HL-60/S4 (cell line): ENCODE measurements around the gene ISG20.

Source experiments
- in situ Hi-C: fragments of 300-500 bp; cut with MboI; formaldehyde crosslinking; loops from 2 replicates; pipeline ENCODE4 v1.14.3; 2022; ENCODE audit warnings: low sequenced_read_pairs

The ISG20 gene

DNA sequence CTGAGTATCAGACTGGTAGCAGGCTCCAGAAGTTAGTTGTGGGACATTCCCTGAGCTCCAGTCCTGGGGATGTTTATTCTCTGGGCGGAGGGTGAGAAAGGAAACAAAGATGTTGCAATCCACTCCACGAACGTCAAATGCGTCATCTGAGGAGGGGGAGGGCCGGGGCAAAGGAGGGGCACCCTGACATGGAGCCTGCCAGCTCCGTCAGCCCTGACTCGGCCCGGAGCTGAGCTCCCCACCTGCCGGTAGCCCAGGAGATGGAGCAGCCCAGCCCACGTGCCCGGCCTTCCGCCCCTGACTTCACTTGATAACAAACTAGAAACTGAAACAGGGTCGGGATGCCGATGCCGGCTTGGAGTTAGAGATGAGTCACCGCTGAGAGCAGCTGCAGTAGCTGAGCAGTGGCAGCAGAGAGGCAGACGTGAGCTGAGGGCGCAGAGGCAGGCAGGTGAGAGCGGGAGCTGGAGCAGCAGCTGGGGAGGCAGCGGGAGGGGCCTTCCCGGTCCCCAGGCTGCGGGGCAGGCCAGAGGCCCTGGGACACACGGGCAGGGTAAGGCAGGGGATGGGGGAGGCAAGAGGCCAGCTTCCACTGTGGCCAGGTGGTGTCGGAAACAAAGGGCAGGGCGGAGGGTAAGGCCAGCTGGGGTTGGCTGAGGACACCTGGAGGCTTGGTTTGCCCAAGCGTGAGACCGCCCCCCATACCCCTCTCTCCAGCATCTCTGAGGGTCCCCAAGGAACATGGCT is at the start of gene ISG20:
Gene ISG20 (plus strand): TSS at position 391 of the 747 bp plus-strand sequence. CDS start 351 bp downstream, at position 742.
- in situ Hi-C loops: no loop called here

DNA sequence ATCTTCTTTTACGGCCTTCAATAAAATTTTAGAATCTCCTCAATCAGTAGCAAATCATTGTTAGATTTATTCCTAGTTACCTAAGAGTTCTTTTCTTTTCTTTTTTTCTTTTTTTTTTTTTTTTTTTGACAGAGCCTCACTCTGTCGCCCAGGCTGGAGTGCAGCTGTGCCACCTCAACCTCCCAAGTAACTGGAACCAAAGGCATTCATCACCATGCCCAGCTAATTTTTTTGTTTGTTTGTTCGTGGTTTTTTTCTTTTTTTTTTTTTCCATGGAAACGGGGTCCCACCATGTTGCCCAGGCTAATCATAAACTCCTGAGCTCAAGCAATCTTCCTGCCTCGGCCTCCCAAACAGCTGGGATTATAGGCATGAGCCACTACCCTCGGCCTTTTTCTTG is 48.1 kb upstream of the ISG20 start:
- in situ Hi-C loops: no loop called here

DNA sequence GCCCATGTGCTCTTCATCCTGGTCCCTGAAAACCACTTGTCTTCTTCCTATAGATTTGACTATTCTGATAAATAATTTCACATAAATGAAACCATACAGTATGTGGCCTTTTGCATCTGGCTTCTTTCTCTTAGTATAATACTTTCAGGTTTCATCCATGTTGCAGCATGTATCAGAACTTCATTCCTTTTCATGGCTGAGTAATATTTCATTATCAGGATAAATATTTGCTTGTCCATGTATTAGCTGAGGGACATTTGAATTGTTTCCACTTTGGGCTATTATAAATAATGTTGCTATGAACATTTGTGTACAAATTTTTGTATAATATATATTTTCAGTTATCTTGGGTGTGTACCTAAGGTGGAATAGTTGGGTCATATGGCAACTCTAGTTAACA is 47.4 kb upstream of the ISG20 start:
- in situ Hi-C loops: no loop called here

DNA sequence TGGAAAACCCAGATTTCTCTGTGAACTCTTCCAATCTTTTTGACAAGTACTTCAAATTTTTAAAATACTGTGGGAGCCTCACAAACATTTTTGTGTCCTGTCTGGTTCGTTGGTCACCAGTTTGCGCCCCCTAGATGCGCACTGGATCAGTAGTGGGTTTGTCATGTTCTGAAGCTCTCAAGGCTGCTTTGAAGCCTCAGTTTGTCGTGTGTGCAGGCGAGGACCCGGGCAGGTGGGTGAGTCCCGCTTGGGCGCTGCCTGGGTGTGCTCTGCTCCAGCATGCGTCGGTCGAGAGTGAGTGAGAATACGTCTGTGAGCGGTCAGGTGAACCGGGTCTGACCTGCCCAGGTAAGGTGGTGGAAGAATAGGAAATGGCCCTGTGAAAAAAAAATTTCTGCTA is 34.9 kb upstream of the ISG20 start:
- in situ Hi-C loops: no loop called here

DNA sequence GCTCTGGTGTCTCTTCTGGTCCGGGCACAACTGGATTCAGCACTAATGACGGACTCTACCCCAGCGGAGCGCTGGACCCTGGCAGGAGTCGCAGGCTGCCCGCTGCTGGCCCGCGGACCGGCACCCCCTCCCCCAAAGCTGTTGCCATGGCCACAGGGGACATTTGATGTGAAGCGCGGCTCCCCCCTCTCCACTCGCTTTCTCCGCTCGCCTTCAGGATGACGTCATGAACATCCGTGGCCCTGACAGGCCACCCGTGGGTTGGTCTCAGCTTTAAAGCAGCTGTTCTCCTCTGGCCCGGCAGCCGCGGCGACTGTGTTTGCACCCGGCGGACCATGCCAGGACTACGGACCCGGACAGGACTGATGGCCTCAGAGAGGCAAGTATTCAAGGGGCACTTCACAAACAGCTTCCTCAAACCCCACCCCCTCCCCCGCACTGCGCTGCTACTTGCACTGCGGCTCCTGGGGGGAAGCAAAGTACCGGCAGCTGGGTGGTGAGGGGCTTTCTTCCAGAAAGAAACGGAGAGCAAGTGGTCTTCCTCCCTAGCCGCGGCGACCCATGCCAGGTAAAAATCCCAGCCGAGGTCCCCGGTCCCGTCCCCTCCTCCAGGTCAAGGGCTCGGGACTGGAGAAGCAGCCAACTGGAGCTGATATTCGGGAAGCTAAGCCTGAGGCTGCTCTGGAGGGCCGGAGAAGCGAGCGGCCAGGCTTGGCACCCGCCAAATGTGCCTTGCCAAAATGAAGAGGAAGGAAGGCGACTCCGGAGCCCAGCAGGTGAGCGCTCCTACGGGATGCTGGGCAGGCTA is 34.2 kb upstream of the ISG20 start:
- in situ Hi-C loops: no loop called here

DNA sequence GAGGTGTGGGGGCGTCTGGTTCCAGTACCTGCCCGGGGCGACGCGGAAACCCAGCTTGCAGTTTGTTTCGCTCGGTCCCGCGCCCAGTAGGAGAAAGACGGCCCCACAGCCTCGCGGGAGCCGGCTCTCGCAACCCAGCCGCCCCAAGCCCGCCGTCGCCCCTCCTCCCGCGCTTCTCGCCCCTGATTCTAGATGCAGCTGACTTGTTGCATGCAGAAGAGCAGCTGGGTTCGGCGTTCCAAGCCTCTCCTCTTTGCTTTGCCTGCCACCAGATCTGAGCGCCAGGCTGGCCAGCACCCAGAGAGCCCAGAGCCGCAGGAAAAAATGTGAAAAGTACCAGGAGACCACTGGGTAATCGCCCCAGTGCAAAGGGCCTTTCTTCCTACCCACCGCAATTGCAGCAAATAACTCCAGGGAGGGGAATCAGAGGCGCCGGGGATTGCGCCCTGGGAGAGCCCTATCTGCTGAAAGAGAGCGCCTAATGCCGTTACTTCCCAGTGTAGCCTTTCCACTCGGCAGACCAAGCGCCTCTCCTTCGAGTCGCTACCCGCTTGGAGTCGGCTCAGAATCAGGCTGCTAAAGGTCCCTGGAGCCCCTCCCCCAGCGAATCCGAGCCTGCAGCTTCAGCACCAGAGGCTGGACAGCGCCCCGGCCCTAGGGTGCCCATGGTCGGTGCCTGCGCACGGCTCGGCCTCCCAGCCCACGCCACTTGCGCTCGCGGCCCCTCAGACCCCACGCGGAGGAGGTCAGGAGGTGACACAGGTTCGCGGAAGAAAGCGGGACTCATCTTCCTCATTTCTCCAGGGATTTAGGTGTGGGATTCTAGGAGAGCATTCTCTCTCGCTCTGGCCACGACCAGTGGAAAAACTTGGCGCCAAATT is 33.4 kb upstream of the ISG20 start:
- in situ Hi-C loops: no loop called here

DNA sequence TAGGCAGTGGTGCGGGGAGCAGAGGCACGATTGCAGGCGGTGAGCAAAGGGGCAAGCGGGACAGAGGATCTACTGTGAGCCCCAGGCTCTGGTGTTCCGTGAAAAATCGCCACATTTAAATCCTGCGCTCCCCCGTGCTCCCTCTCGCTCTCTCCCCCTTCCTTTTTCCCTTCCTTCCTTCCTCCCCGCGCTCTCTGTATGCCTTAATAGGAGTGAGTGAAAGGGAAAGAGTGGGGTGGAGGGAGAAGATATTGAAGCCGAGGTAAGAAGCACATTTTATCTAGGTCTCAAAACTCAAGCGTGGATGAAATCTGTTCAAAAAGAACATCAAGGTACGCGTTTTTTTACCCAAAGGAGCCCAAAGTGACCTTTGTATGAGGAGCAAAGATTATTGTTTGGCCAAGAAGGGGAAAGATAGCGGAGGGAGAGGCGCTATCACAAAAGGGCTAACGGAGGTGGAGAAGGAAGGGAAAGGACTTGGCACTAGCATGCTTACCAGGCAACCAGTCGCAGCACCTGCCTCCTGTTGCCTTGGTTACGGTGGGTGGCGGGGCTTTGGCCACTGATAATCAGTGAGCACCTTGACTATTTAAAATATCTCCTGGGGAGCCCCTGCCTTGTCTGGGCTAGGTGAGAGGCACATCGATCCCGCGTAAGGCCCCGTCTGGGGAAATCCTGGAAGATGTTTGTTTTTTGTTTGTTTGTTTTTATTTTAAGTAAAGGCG is 32.6 kb upstream of the ISG20 start:
- in situ Hi-C loops: no loop called here

DNA sequence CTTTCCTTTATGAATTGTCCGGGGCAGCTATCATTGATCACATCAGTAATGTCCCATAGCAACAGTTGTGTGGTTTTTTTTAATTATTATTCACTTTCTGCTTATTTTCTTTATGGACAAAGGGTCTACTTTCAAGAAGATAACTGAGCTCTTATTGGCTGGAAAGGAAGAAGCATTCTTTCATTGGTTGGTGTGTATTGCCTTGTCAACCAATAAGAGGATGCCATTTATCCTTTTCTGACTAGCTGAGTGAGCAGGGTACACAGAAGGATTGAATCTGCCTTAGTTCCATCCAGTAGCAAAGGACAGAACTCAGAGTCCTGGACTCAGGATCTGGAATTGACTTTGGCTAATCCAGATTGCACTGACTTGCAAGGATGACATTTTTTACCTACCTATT is 30.9 kb upstream of the ISG20 start:
- in situ Hi-C loops: no loop called here

DNA sequence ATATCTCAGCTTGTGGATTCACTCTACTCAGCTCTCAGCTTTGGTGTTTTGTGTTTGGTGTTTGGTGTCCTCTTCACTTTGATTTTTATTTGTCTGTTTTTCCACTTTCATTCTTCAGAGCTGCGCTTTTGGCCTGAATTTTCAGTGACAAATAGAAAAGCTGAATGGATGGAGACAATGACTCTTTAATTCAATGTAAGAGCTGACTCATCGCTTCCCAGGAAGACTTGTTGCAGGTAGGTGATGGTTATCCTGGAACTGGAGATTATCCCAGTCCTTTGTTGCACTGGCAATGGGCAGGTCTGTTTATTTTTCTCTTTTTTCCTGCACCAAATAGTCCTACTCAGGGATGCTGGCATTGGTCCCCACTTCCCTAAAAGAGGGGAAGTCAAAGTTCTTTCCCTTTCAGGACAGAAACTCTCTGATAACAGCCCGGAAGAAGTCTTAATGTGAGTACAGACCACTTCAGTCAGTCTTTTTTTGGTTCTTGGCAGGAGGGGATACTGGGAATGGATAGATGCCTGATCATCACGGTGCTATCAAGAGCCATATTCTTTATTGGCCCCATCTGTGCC is 30.1 kb upstream of the ISG20 start:
- in situ Hi-C loops: no loop called here

DNA sequence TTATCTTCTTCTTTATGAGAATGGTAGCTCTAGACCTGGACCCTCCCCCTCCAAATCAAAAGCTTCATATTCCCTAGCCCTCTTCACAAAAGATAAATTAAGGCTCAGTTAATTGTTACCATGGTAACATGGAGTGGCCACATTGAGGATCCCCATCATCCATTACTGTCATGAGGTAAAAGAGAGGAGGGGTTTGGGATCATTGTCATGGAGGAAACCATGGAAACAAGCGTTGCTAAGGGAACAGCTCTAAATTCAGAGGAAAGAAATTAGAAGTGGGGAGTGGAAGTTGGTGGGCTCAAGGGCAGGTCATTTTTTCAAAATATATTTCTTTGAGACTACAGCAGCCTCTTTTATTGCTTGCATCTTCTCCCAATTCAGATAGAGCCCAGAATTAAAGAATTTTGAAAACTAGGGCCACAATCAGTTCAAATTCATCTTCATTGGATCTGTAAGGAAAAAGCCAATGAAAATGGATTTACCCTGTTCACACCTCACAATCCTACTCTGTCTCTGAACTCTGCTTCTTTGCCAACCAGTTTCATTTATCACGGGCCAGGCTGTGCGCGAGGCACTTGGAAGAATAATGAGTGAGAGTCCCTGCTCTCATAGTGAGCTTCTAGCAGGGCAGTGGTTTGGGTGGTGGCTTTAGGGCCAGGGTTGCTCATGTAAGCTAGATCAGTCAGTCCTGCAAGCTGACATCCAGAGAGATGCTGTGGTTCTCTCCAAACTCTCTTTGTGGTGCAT is 29.3 kb upstream of the ISG20 start:
- in situ Hi-C loops: no loop called here

DNA sequence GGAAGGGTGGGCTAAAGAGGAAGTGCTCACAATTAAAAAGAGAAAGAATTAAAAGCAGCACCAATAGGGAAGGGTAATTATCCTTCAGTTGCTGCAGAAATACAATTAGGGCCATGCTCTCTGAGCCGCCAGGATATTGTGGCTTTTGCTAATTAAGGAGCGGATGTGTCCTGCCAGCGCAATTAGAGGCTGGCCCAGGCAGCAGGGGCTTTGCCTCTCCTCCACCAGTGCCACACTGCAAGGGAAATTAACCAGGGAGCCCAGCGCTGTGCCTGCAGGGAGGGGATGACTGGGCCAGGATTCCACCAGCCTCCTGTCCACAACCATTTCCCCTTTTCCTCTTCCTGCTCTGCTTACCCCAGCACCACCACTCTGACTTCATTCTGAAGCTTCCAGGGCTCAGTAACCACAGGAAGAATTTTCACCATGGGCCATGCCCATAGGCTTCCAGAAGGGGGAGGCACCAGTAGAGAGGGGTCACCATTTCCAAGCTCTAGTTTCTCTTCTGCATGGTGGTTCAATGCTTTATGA is 28.1 kb upstream of the ISG20 start:
- in situ Hi-C loops: no loop called here

DNA sequence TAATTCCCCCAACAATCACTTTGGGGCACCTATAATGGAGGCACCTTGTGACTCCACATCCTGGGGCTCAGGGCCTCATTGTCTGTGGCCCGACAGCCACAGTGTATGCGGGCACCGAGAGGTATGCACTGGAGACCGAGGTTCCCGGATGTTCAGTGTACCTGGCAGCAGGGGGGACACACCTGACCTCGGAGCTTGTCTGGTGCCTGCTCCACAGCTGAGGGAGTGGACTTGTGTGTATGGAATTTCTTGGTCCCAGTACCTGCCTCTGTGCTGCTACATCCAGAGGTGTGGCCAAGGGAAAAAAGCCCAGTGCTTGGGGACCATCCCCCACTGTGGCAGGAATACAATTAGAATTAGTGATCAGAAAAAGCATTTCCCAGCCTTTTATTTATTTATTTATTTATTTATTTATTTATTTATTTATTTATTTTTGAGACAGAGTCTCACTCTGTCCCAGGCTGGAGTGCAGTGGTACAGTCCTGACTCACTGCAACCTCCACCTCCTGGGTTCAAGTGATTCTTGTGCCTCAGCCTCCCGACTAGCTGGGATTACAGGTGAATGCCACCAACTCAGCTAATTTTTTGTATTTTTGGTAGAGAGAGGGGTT is 26.5 kb upstream of the ISG20 start:
- in situ Hi-C loops: no loop called here

DNA sequence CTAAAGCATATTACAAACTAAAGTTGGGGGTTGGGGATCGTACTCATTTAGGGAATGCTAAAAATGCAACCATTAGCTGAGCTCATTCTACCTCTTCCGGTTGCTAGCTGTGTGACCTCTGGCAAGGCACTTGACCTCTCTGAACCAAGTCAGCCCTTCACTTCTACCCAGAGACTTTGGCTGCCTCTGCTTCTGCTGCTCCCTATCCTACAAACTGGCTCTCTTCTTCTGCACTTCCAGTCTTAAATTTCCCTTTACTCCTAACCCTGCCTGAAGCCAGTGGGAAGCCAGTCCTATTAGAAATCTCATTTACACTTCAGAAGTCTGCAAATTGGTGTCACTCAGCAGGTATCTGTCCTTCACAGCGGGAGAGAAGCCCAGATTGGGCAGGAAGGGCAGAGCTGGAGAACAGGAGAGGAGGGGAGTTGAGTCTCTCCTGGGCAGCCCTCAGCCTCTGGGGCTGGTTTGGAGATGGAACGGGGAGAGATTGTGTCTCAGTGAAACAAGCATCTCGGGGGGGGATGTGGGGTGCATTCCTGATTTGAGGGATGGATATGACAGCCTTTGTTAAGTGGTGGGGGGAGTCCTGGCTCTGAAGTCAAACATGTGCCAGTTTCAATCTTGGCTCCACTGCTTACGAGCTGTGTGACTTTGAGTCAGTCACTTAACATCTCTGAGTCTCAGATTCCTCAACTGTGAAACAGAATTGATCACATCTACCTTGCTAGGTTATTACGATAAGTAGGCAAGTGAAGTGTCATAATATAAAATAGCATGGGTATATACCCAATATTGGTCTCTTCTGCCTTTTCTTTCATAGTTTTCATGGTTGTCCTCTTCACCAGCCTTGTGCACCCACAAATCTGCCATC is 25.5 kb upstream of the ISG20 start:
- in situ Hi-C loops: no loop called here

DNA sequence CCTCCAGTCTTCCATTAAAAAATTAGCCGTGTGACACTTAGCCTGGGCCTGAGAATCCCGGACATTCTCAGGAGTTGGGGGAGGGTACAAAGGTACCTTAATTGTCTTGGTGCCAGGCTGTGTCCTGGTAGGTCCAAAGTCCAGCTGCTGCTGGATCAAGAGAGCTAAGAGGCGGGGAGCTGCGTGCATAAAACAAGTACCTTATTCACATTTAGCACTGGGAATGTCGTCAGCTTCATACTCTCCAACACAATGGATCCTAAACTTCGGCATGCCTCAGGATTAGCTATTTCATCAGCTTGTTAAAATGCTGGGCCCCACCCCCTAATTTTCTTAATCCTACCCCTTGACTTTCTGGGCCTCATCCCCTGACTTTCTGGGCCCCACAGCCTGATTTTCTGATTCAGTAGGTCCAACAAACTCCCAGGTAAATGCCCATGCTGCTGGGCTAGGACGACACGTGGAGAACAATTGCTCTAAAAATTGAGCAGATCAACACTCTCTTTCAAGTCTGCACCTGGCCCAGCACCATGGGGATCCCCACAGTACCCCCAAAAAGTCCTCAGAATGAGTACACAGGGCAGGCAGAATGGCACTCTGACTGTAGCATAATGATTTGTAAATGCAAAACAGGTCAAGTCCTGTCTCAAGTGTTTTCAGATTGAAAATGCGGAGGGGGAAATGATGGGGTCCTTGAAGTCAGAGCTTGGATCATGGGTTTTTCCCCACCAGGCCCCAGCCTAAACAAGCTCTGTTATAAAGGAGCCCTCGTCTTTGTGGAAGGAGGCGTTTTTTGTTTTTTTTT is 23.3 kb upstream of the ISG20 start:
- in situ Hi-C loops: loop anchor here (5.0 kb wide), 1 partner anchor 138 kb away; no protein-coding TSS in a partner anchor

DNA sequence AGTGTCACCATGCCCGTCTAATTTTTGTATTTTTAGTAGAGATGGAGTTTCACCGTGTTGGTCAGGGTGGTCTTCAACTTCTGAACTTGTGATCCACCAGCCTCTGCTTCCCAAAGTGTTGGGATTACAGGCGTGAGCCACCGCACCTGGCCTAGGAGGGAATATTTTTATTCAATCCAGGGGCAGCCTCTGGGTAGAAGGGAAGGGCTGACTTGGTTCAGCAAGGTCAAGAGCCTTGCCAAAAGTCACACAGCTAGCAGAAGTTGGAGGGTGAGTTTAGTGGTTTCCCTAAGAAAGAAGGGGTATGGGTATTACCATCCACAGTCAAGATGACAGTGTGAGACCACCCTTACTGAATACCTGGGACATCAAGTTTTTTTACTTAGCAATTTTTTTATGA is 22.6 kb upstream of the ISG20 start:
- in situ Hi-C loops: loop anchor here (5.0 kb wide), 1 partner anchor 139 kb away; no protein-coding TSS in a partner anchor

DNA sequence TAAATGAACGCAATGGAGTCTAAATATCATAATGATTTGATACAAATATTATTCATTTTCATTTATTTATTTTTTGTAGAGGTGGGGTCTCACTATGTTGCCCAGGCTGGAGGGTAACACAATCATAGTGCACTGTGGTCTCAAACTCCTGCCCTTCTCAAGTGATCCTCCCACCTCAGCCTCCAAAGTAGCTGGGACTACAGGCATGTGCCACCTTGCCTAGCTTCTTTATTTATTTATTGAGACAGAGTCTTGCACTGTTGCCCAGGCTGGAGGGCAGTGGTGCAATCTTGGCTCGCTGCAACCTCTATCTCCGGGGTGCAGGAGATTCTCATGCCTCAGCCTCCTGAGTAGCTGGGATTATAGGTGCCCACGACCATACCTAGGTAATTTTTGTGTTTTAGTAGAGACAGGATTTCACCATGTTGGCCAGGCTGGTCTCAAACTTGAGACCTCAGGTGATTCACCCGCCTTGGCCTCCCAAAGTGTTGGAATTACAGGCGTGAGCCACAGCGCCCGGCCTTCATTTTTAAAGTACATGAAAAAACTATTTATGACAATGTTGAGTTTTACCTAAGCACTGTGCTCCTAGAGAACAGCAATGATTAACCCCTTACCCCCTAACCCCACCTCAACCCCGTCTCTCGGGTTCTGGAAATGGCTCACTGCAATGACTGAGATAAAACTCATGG is 21.6 kb upstream of the ISG20 start:
- in situ Hi-C loops: loop anchor here (5.0 kb wide), 1 partner anchor 140 kb away; no protein-coding TSS in a partner anchor
